HEK293 (cell line): ENCODE results near the gene OSBP2.
A peak's percentile ranks its signal among the peaks of the same experiment; 100 is the strongest.

ENCODE experiments used
- CTCF ChIA-PET: fragments of 350-600 bp; formaldehyde crosslinking; extraction: SDS; loops from one replicate; lab custom pipeline; 2021; ENCODE audit warnings: antibody characterized with exemption; lab: Yijun Ruan, JAX
- POLR2A ChIA-PET: fragments of 300-600 bp; formaldehyde crosslinking; extraction: SDS; loops from one replicate; lab custom pipeline; 2020; ENCODE audit warnings: antibody characterized with exemption, inconsistent platforms; lab: Yijun Ruan, JAX
- H3K27ac ChIP-seq: fragments of 200-500 bp; sonication (Bioruptor generic); 2 replicates; pipeline ENCODE4 v1.5.1; 2014; ENCODE audit warnings: low read depth, low read length, control low read depth, inconsistent platforms; ENCODE audit errors: extremely low read depth
- H3K36me3 ChIP-seq, 2 experiments: fragments of 200-500 bp in 1 of 2; sonication (Bioruptor generic) in 1 of 2; 1 replicate in 1 of 2; 2 replicates in 1 of 2; pipeline ENCODE4 v1.5.1; 2014 to 2017; ENCODE audit warnings: inconsistent platforms in 2 of 2, low read length in 2 of 2; ENCODE audit not compliant: control insufficient read depth in 2 of 2, insufficient read depth in 1 of 2
- H3K4me1 ChIP-seq: fragments of 200-500 bp; sonication (Bioruptor generic); 2 replicates; pipeline ENCODE4 v1.5.1; 2014; ENCODE audit warnings: mild to moderate bottlenecking, low read length, inconsistent platforms; ENCODE audit not compliant: control insufficient read depth, insufficient read depth
- H3K4me3 ChIP-seq: 2 replicates; pipeline ENCODE4 v1.5.1; 2011; ENCODE audit warnings: low read depth, mild to moderate bottlenecking, control low read depth, low read length, moderate library complexity
- H3K9me3 ChIP-seq: fragments of 200-500 bp; sonication (Bioruptor generic); 2 replicates; pipeline ENCODE4 v1.5.1; 2014; ENCODE audit warnings: low read depth, low read length, inconsistent platforms; ENCODE audit not compliant: control insufficient read depth, insufficient read depth
- KLF7 ChIP-seq: fragments of 450-650 bp; formaldehyde crosslinking; IDR thresholded peaks from 2 replicates; pipeline ENCODE4 v1.5.1; 2016; ENCODE audit warnings: missing biosample characterization, missing genetic modification characterization, borderline replicate concordance
- RBAK ChIP-seq: fragments of 450-650 bp; formaldehyde crosslinking; IDR thresholded peaks from 2 replicates; pipeline ENCODE4 v1.5.1; 2016; ENCODE audit warnings: missing biosample characterization, missing genetic modification characterization
- ZBTB17 ChIP-seq: fragments of 450-650 bp; formaldehyde crosslinking; IDR thresholded peaks from 2 replicates; pipeline ENCODE4 v1.5.1; 2016; ENCODE audit warnings: missing biosample characterization, missing genetic modification characterization
- ZBTB48 ChIP-seq: fragments of 450-650 bp; formaldehyde crosslinking; IDR thresholded peaks from 2 replicates; pipeline ENCODE4 v1.5.1; 2016; ENCODE audit warnings: missing biosample characterization, missing genetic modification characterization
- ZFHX2 ChIP-seq: fragments of 450-650 bp; formaldehyde crosslinking; conservative IDR thresholded peaks from 2 replicates; pipeline ENCODE4 v1.5.1; 2016; ENCODE audit warnings: missing biosample characterization, missing genetic modification characterization
- ZFP37 ChIP-seq: fragments of 450-650 bp; formaldehyde crosslinking; IDR thresholded peaks from 2 replicates; pipeline ENCODE4 v1.5.1; 2016; ENCODE audit warnings: missing biosample characterization, missing genetic modification characterization
- ZFP69B ChIP-seq: fragments of 450-650 bp; formaldehyde crosslinking; IDR thresholded peaks from 2 replicates; pipeline ENCODE4 v1.5.1; 2016; ENCODE audit warnings: missing biosample characterization, missing genetic modification characterization
- ZIC2 ChIP-seq: fragments of 450-650 bp; formaldehyde crosslinking; IDR thresholded peaks from 2 replicates; pipeline ENCODE4 v1.5.1; 2016; ENCODE audit warnings: missing biosample characterization, missing genetic modification characterization
- ZNF169 ChIP-seq: fragments of 450-650 bp; formaldehyde crosslinking; IDR thresholded peaks from 2 replicates; pipeline ENCODE4 v1.5.1; 2016; ENCODE audit warnings: missing biosample characterization, missing genetic modification characterization
- ZNF174 ChIP-seq: fragments of 450-650 bp; formaldehyde crosslinking; IDR thresholded peaks from 2 replicates; pipeline ENCODE4 v1.5.0; 2017; ENCODE audit warnings: missing biosample characterization, mild to moderate bottlenecking, missing genetic modification characterization
- ZNF211 ChIP-seq: fragments of 450-650 bp; formaldehyde crosslinking; IDR thresholded peaks from 2 replicates; pipeline ENCODE4 v1.5.1; 2016; ENCODE audit warnings: low read depth, missing biosample characterization, missing genetic modification characterization
- ZNF335 ChIP-seq: fragments of 450-650 bp; formaldehyde crosslinking; conservative IDR thresholded peaks from 2 replicates; pipeline ENCODE4 v1.5.1; 2016; ENCODE audit warnings: missing biosample characterization, missing genetic modification characterization
- ZNF529 ChIP-seq: fragments of 450-650 bp; formaldehyde crosslinking; IDR thresholded peaks from 2 replicates; pipeline ENCODE4 v1.5.1; 2017; ENCODE audit warnings: missing genetic modification characterization, missing biosample characterization; ENCODE audit not compliant: insufficient replicate concordance
- ZNF785 ChIP-seq: fragments of 450-650 bp; formaldehyde crosslinking; IDR thresholded peaks from 2 replicates; pipeline ENCODE4 v1.5.1; 2016; ENCODE audit warnings: missing biosample characterization, missing genetic modification characterization
- ZNF791 ChIP-seq: fragments of 450-650 bp; formaldehyde crosslinking; IDR thresholded peaks from 2 replicates; pipeline ENCODE4 v1.5.1; 2016; ENCODE audit warnings: missing biosample characterization, missing genetic modification characterization
- ZNF843 ChIP-seq: fragments of 450-650 bp; formaldehyde crosslinking; IDR thresholded peaks from 2 replicates; pipeline ENCODE4 v1.5.1; 2016; ENCODE audit warnings: missing biosample characterization, missing genetic modification characterization
- ZSCAN16 ChIP-seq: fragments of 450-650 bp; formaldehyde crosslinking; IDR thresholded peaks from 2 replicates; pipeline ENCODE4 v1.5.1; 2016; ENCODE audit warnings: missing biosample characterization, missing genetic modification characterization
- TF ChIP-seq, protein P1 (sequence below): fragments of 450-650 bp; formaldehyde crosslinking; IDR thresholded peaks from 2 replicates; pipeline ENCODE4 v1.5.1; 2016; ENCODE audit warnings: missing biosample characterization, missing genetic modification characterization
- TF ChIP-seq, protein P2 (sequence below): fragments of 450-650 bp; formaldehyde crosslinking; IDR thresholded peaks from 2 replicates; pipeline ENCODE4 v1.5.1; 2016; ENCODE audit warnings: missing biosample characterization, missing genetic modification characterization
- TF ChIP-seq, protein P3 (sequence below): fragments of 450-650 bp; formaldehyde crosslinking; IDR thresholded peaks from 2 replicates; pipeline ENCODE4 v1.5.1; 2016; ENCODE audit warnings: missing biosample characterization, missing genetic modification characterization
- TF ChIP-seq, protein P4 (sequence below): IDR thresholded peaks from 2 replicates; pipeline ENCODE4 v1.6.1; 2011; ENCODE audit warnings: mild to moderate bottlenecking, low read depth, low read length, borderline replicate concordance

The OSBP2 gene

DNA sequence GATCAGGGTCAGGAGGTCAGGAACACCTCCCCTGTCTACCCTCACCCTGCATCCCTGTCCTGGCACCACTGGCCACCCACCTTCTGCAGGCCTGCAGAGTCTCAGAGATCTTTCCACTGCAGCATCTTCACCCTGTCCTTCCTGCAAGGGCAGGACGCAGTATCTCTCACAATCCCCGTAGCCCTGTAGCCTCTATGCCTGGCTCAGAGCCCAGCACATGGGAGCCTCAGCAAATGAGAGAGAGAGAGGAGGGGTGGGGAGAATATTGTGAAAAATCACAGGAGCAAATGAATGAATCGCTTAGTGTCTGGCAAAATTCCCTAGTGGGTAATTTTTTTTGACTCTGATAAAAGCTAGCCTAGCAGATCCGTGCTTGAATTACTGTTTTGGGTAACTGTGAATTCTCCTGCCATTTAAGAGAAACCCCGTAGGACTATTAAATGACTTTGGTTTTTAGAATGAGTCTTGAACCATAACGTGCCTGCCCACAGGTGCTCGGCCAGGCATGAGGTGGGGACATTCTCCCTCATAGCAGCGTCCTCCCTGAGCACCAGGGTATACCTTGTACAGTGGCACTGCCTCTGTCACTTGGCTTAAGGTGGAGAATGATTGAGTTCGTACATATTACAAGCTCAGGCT, 182.4 kb downstream of the OSBP2 start (continued):
- TF ChIP-seq ZNF335 (tag by site-specific recombination) = no peak

DNA sequence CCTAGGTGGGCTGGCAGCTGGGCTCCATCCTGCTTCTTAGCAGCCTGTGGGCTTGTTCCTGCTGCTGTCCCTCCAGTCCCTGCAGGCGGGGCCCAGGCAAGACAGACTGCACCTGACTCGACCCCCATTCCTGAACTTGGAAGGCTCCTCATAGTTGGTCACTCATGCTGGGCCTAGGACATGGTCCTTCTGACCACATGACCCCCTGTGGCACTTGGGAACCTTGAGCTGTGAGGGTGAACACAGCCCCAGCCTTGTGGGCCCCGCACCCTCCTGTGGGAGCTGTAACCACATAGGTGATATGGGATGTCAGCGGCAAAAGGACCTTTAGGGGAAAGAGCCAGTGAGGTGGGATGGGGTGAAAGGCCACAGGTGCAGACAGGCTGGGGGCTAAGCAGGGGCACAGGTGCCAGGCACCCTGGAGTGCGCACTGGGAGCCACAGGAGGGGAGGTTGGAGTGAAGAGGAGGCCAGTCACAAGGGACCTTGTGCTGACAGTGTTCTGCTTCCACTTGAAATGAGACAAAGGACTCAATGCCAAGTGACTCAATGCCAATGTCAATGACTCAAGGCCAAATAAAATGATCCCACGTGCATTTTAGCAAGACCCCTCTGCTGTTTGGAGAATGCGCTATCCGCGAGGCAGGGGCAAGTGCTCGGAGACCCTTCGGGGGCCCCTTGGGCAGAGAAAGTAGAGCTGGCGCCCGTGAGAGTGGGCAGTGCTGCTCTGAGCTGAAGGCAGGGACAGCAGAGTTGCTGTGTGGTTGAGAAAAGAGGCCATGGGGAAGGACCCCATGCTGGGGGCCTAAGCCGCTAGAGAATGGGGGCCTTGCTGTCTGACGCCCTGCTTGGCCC, 183.2 kb downstream of the OSBP2 start:
- Histone ChIP-seq H3K4me1 (peaks cover 13% of the 10 kb centered on the region), H3K36me3 (no peaks in the 10 kb centered on the region), H3K9me3 (no peaks in the 10 kb centered on the region), H3K27ac (no peak overlapping the region), H3K4me3 (no peak overlapping the region)
- ChIA-PET CTCF (interaction anchor here (0.6 kb wide), 1 partner anchor 11 kb away, joined by 3 read pairs; no protein-coding TSS in a partner anchor), POLR2A (no interaction called here)
- TF ChIP-seq ZIC2 = peak; percentile 83
- TF ChIP-seq ZNF174 = no peak
- TF ChIP-seq ZFP69B (tag by site-specific recombination) = peak; percentile 92
- TF ChIP-seq, protein P1, sequence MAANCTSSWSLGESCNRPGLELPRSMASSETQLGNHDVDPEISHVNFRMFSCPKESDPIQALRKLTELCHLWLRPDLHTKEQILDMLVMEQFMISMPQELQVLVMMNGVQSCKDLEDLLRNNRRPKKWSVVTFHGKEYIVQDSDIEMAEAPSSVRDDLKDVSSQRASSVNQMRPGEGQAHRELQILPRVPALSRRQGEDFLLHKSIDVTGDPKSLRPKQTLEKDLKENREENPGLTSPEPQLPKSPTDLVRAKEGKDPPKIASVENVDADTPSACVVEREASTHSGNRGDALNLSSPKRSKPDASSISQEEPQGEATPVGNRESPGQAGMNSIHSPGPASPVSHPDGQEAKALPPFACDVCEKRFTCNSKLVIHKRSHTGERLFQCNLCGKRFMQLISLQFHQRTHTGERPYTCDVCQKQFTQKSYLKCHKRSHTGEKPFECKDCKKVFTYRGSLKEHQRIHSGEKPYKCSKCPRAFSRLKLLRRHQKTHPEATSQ (tag by site-specific recombination) = no peak
- no peak for TF ChIP-seq ZNF785 (tag by site-specific recombination)
- TF ChIP-seq, protein P2, sequence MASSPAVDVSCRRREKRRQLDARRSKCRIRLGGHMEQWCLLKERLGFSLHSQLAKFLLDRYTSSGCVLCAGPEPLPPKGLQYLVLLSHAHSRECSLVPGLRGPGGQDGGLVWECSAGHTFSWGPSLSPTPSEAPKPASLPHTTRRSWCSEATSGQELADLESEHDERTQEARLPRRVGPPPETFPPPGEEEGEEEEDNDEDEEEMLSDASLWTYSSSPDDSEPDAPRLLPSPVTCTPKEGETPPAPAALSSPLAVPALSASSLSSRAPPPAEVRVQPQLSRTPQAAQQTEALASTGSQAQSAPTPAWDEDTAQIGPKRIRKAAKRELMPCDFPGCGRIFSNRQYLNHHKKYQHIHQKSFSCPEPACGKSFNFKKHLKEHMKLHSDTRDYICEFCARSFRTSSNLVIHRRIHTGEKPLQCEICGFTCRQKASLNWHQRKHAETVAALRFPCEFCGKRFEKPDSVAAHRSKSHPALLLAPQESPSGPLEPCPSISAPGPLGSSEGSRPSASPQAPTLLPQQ (tag by site-specific recombination) = peak; percentile 92

DNA sequence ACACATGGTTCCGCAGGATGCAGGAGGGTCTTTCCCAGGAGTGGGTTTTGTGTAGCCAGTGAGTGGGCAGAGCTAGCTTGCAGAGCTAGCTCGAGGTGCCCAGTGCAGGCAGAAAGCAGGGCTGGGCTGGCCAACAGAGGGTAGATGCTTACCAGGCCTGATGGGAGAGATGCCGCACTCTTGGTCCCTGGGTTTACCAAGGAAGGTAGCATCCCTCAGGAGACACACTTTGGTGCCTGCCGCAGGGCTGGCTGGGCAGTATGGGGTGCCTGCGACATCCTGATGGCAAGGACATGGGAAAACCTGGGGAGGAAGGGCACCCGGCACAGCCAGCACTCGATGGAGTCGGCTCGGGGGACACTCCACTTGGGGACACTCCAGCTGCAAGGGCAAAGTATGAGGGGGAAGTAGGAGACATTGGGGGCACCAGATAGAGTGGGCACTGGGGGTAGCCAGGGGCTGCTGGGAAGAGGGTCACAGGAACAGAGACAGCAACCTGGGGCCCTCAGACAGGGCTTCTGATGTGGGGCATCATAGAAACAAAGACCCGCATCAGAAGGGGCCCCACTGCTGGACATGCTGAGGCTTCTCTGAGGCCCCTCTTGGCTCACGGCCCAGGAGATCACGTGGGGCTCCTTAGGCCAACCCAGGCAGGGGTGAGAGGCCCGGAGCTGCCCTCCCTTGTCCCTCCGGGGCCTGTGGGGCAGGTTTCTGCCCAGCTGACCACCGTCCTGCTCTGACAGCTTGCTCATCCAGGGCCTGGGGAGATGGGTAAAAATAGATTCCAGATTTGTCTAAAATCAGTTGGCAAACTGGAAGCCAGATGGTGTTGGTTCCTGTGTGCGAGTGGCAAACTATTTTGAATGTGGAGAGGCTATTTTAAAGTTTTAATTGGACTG, 184.1 kb downstream of the OSBP2 start:
- CTCF ChIA-PET = interaction anchor here (0.6 kb wide), 1 partner anchor 10 kb away, joined by 3 read pairs; no protein-coding TSS in a partner anchor
- peaks cover 13% of the 10 kb centered on the region for H3K4me1 ChIP-seq
- no peak overlapping the region for H3K4me3 ChIP-seq
- TF ChIP-seq ZNF169 (no peak), ZNF211 (tag by site-specific recombination) (no peak), ZFP69B (tag by site-specific recombination) (peak; percentile 33; the same call in 1 of the 2 replicates), ZBTB48 (tag by site-specific recombination) (0 out of 2 replicates have a peak, but pooled peaks have one; percentile 26), ZNF791 (tag by site-specific recombination) (no peak), ZFHX2 (peak; percentile 38; the same call in 1 of the 2 replicates), ZNF529 (tag by site-specific recombination) (no peak), ZBTB17 (tag by site-specific recombination) (no peak), KLF7 (no peak), ZFP37 (no peak), ZNF843 (no peak), ZSCAN16 (no peak), RBAK (tag by site-specific recombination) (no peak)
- TF ChIP-seq, protein P3, sequence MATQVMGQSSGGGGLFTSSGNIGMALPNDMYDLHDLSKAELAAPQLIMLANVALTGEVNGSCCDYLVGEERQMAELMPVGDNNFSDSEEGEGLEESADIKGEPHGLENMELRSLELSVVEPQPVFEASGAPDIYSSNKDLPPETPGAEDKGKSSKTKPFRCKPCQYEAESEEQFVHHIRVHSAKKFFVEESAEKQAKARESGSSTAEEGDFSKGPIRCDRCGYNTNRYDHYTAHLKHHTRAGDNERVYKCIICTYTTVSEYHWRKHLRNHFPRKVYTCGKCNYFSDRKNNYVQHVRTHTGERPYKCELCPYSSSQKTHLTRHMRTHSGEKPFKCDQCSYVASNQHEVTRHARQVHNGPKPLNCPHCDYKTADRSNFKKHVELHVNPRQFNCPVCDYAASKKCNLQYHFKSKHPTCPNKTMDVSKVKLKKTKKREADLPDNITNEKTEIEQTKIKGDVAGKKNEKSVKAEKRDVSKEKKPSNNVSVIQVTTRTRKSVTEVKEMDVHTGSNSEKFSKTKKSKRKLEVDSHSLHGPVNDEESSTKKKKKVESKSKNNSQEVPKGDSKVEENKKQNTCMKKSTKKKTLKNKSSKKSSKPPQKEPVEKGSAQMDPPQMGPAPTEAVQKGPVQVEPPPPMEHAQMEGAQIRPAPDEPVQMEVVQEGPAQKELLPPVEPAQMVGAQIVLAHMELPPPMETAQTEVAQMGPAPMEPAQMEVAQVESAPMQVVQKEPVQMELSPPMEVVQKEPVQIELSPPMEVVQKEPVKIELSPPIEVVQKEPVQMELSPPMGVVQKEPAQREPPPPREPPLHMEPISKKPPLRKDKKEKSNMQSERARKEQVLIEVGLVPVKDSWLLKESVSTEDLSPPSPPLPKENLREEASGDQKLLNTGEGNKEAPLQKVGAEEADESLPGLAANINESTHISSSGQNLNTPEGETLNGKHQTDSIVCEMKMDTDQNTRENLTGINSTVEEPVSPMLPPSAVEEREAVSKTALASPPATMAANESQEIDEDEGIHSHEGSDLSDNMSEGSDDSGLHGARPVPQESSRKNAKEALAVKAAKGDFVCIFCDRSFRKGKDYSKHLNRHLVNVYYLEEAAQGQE (tag by site-specific recombination) = no peak
- TF ChIP-seq, protein P4, sequence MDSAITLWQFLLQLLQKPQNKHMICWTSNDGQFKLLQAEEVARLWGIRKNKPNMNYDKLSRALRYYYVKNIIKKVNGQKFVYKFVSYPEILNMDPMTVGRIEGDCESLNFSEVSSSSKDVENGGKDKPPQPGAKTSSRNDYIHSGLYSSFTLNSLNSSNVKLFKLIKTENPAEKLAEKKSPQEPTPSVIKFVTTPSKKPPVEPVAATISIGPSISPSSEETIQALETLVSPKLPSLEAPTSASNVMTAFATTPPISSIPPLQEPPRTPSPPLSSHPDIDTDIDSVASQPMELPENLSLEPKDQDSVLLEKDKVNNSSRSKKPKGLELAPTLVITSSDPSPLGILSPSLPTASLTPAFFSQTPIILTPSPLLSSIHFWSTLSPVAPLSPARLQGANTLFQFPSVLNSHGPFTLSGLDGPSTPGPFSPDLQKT = no peak

More for the DNA sequence above, 184.1 kb downstream of the OSBP2 start:
- H3K27ac ChIP-seq = no peak overlapping the region
- no peaks in the 10 kb centered on the region for H3K36me3 ChIP-seq
- POLR2A ChIA-PET = no interaction called here
- H3K9me3 ChIP-seq = no peaks in the 10 kb centered on the region
